ENCODE measurements around the gene CRBN. TPM values are rescaled to one million over a fixed set of nuclear protein-coding genes. Genes with fewer than 3 reads are reported as not detected.

CRBN gene
- total and polyA plus RNA-seq, 9 of the 15 experiments (the other 6 are each of a cell fraction or from before 2014, with no cell fraction given), result 40.8 to 331 (median 57.4) TPM

DNA sequence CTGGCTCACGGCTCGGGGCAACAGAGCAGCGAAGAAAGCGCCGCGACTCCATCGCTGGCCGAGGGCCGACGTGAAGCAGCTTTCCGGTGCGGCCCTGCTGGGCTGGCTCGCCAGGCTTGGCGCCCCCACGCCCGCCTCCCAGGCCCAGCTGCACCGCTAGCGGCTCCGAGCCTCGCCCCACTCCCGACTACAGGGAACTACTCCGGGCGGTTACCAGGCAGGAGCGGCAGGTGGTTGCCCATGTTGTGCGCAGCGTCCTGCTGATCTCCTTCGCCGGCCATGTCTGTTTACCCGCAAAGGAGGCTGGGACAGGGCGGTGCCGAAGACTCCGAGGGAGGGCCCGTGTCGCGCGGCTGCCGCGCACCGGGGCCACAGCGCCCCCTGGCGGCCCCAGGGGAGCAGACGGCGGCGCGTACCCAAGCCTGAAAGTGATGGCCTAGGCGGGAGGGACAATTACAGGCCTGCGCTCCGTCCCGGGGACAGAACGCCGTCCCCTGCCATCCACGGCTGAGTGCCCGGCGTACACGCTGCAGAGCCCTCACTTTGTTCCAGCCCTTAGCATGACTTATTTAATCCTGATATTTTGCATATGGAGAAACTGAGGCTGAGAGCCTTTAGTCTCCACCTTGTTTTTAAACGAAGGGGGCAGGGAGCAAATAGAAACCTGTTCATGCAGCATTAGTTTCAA lies at the start of gene CRBN (continued):
- TF ChIP-seq MED1 (CRISPR knock-in tag; IDR thresholded peaks at IDR 0.05; ENCODE audit: borderline replicate concordance) (no peak), GTF2A2 (tag; IDR thresholded peaks at IDR 0.05) (0 out of 2 replicates have a peak, but pooled peaks have one; percentile 31), CAMTA2 (CRISPR knock-in tag; conservative IDR thresholded peaks at IDR 0.05) (no peak), HSF4 (CRISPR knock-in tag; IDR thresholded peaks at IDR 0.05; ENCODE audit: borderline replicate concordance) (no peak), SMARCA5 (IDR thresholded peaks at IDR 0.05) (no peak), ZBED1 (IDR thresholded peaks at IDR 0.05) (peak; percentile 56; the same call in 1 of the 2 replicates), CCAR2 (IDR thresholded peaks at IDR 0.05; ENCODE audit: low read depth, low read length) (no peak), ZNF311 (CRISPR knock-in tag; IDR thresholded peaks at IDR 0.05) (no peak), YBX1 (IDR thresholded peaks at IDR 0.05) (no peak), CREB1 (IDR thresholded peaks at IDR 0.05) (peak; percentile 80), CREB1 (CRISPR knock-in tag; IDR thresholded peaks at IDR 0.05) (peak; percentile 77), BACH1 (tag; IDR thresholded peaks at IDR 0.05) (no peak; the same call in 1 of the 2 replicates), ATF3 (IDR thresholded peaks at IDR 0.05) (no peak), ATF3 (CRISPR knock-in tag; conservative IDR thresholded peaks at IDR 0.05) (no peak), ZNF274 (IDR thresholded peaks at IDR 0.05; ENCODE audit: borderline replicate concordance, low read depth, low read length) (no peak), TFAM (CRISPR knock-in tag; conservative IDR thresholded peaks at IDR 0.05) (no peak), RBBP5 (IDR thresholded peaks at IDR 0.05; ENCODE audit: borderline replicate concordance, insufficient read depth, low read length, poor library complexity, severe bottlenecking) (peak; percentile 98), FOXK1 (CRISPR knock-in tag; IDR thresholded peaks at IDR 0.05; ENCODE audit: borderline replicate concordance) (no peak), MCM5 (IDR thresholded peaks at IDR 0.05; ENCODE audit: low read depth) (no peak), CREBBP (IDR thresholded peaks at IDR 0.05; ENCODE audit: low read depth, low read length) (no peak), NR4A1 (CRISPR knock-in tag; IDR thresholded peaks at IDR 0.05) (0 out of 2 replicates have a peak, but pooled peaks have one; percentile 82), NR4A1 (tag; IDR thresholded peaks at IDR 0.05) (0 out of 2 replicates have a peak, but pooled peaks have one; percentile 73), KLF10 (CRISPR knock-in tag; IDR thresholded peaks at IDR 0.05) (no peak), MAFF (IDR thresholded peaks at IDR 0.05; ENCODE audit: low read length) (no peak), STAG1 (CRISPR knock-in tag; IDR thresholded peaks at IDR 0.05; ENCODE audit: borderline replicate concordance) (no peak), U2AF2 (optimal IDR thresholded peaks at IDR 0.05; ENCODE audit: low read depth, low read length) (no peak)
- TF ChIP-seq, protein P1, sequence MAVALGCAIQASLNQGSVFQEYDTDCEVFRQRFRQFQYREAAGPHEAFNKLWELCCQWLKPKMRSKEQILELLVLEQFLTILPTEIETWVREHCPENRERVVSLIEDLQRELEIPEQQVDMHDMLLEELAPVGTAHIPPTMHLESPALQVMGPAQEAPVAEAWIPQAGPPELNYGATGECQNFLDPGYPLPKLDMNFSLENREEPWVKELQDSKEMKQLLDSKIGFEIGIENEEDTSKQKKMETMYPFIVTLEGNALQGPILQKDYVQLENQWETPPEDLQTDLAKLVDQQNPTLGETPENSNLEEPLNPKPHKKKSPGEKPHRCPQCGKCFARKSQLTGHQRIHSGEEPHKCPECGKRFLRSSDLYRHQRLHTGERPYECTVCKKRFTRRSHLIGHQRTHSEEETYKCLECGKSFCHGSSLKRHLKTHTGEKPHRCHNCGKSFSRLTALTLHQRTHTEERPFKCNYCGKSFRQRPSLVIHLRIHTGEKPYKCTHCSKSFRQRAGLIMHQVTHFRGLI (CRISPR knock-in tag; IDR thresholded peaks at IDR 0.05), result no peak
- TF ChIP-seq, protein P2, sequence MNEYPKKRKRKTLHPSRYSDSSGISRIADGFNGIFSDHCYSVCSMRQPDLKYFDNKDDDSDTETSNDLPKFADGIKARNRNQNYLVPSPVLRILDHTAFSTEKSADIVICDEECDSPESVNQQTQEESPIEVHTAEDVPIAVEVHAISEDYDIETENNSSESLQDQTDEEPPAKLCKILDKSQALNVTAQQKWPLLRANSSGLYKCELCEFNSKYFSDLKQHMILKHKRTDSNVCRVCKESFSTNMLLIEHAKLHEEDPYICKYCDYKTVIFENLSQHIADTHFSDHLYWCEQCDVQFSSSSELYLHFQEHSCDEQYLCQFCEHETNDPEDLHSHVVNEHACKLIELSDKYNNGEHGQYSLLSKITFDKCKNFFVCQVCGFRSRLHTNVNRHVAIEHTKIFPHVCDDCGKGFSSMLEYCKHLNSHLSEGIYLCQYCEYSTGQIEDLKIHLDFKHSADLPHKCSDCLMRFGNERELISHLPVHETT (CRISPR knock-in tag; conservative IDR thresholded peaks at IDR 0.05 in 1 of 2, IDR thresholded peaks at IDR 0.05 in 1 of 2), result no peak

All from K562 (cell line).